ENCODE results near the gene SULT1C2. TPM values are rescaled to one million over a fixed set of nuclear protein-coding genes. Genes with fewer than 3 reads are reported as not detected.

SULT1C2 gene
- polyA plus RNA-seq, 2 of the 4 experiments (the other 2 are of a cell fraction): 0.36 to 0.56 TPM

DNA sequence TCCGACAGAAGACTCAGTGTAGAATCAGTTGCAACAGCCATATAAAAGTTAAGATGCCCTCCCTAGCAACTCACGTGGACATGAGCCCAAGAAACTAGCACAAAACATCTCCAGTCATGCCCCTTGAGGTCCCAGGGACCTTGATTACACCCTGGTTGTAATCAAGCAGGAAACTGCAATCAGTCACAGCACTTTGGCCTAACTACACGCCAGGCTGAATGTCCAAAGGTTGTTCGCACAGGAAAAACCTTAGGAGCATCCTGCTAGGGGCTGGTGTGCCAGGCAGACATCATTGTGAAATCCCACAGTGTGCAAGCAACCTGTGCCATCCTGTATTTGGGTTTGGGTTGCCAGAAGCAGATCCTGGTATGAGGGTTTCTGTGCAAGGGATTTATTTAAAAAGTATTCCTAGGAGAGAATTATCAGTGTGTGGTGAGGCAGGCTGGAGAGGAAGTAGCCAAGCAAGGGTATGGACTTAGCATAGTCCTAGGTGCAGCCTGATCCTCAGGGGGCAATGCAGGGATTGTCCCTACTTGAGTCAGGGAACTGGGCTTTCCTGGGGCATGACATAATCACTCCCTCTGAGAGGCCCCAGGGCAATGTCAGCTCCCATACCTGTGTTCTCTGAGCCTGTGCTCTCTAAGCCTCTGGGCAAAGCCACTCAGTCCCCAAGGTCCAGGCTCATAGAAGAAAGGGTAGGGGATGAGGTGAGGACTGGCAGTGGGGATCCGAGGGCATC, 17.8 kb upstream of the SULT1C2 start:
- CTCF ChIA-PET: interaction anchor here (0.5 kb wide), 1 partner anchor 130 kb away, joined by 3 read pairs; no protein-coding TSS in a partner anchor
- POLR2A ChIA-PET: no interaction called here
- FAIRE-seq (no peak), DNase-seq (ENCODE audit: low read depth in 1 of 2, low spot score in 1 of 2) (no peak), ATAC-seq (no peak)
- Histone ChIP-seq H3K4me2 (peak overlapping the region; percentile 91), H3K4me3 (peak overlapping the region; percentile 38; the same call in 2 of the 3 replicates), H3K4me1 (peaks cover 58% of the 10 kb centered on the region), H3K27ac (peak overlapping the region; percentile 83 to 97), H3K9me3 (no peaks in the 10 kb centered on the region)
- no peak for TF ChIP-seq RFX5 (IDR thresholded peaks at IDR 0.05)
- TF ChIP-seq, protein P1, sequence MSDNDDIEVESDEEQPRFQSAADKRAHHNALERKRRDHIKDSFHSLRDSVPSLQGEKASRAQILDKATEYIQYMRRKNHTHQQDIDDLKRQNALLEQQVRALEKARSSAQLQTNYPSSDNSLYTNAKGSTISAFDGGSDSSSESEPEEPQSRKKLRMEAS (IDR thresholded peaks at IDR 0.05): no peak
- TF ChIP-seq, protein P2, sequence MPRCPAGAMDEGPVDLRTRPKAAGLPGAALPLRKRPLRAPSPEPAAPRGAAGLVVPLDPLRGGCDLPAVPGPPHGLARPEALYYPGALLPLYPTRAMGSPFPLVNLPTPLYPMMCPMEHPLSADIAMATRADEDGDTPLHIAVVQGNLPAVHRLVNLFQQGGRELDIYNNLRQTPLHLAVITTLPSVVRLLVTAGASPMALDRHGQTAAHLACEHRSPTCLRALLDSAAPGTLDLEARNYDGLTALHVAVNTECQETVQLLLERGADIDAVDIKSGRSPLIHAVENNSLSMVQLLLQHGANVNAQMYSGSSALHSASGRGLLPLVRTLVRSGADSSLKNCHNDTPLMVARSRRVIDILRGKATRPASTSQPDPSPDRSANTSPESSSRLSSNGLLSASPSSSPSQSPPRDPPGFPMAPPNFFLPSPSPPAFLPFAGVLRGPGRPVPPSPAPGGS (IDR thresholded peaks at IDR 0.05): no peak
- TF ChIP-seq CBX8 (IDR thresholded peaks at IDR 0.05): no peak
- TF ChIP-seq RCOR1 (IDR thresholded peaks at IDR 0.05; ENCODE audit: low read depth, low read length): no peak
- no peak for TF ChIP-seq TFCP2L1 (CRISPR knock-in tag; IDR thresholded peaks at IDR 0.05)
- no peak for TF ChIP-seq ZFP36 (IDR thresholded peaks at IDR 0.05; ENCODE audit: borderline replicate concordance, partially characterized antibody)
- no peak for TF ChIP-seq KDM5A (IDR thresholded peaks at IDR 0.05)
- TF ChIP-seq SMC3 (IDR thresholded peaks at IDR 0.05): no peak
- no peak for TF ChIP-seq EHMT2 (IDR thresholded peaks at IDR 0.05; ENCODE audit: low read depth)
- TF ChIP-seq HOXB13 (CRISPR knock-in tag; IDR thresholded peaks at IDR 0.05; ENCODE audit: low read depth): no peak
- no peak for TF ChIP-seq EHF (CRISPR knock-in tag; IDR thresholded peaks at IDR 0.05)
- WGBS (ENCODE audit: missing lambda C conversion rate): 59% methylated on average over 5 of the region's 5 CpGs

DNA sequence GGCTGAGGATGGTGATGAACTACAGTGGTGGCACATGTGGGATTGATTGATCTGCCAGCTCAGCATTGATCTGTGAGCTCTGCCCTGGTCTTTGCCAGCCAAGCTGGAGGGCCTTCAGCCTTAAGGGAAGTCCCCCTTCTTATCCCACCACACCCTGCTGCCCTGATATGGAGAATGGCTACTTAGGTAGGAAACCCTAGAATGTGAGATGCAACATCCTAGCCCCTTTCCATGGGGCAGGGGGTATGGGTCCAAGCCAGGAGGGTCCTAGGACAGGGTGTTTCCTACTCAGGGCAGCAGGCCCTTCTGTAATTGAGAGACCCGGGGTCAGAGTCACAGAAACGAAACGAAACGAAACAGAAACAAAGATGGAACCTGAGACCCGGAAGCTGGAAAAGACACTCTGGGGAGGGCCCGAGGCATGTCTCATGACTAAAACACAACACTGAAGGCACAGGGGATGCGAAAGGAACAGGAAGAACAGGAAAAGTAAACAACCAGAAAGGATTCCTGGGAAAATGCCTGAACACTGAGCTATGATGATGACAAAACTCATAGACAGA, 16.9 kb upstream of the SULT1C2 start:
- CTCF ChIA-PET: no interaction called here
- FAIRE-seq (peak; percentile 7), DNase-seq (ENCODE audit: low read depth in 1 of 2, low spot score in 1 of 2) (peak; percentile 76 to 86), ATAC-seq (peak; percentile 51 to 73; a peak in 5 of 6 replicates)
- H3K4me3 ChIP-seq: peak overlapping the region; percentile 38
- no peaks in the 10 kb centered on the region for H3K9me3 ChIP-seq
- 2% methylated on average over 7 of the region's 7 CpGs for WGBS (ENCODE audit: missing lambda C conversion rate)
- peaks cover 49% of the 10 kb centered on the region for H3K4me1 ChIP-seq
- POLR2A ChIA-PET: no interaction called here
- H3K4me2 ChIP-seq: peak overlapping the region; percentile 91
- TF ChIP-seq KDM1A (IDR thresholded peaks at IDR 0.05; ENCODE audit: low read depth) (peak; percentile 91; the same call in 1 of the 2 replicates), PHF8 (IDR thresholded peaks at IDR 0.05; ENCODE audit: borderline replicate concordance, low read depth) (no peak), CHD4 (IDR thresholded peaks at IDR 0.05; ENCODE audit: borderline replicate concordance) (peak; percentile 82; the same call in 1 of the 2 replicates), RFX5 (IDR thresholded peaks at IDR 0.05) (no peak), FOSL2 (IDR thresholded peaks at IDR 0.05) (no peak), FOSL2 (CRISPR knock-in tag; IDR thresholded peaks at IDR 0.05) (peak; percentile 41; the same call in 1 of the 2 replicates), HDAC2 (IDR thresholded peaks at IDR 0.05) (no peak), CBX2 (IDR thresholded peaks at IDR 0.05; ENCODE audit: borderline replicate concordance, low read depth) (no peak), TP53 (CRISPR knock-in tag; IDR thresholded peaks at IDR 0.05) (no peak), FOSB (CRISPR knock-in tag; IDR thresholded peaks at IDR 0.05) (no peak), JUN (IDR thresholded peaks at IDR 0.05) (peak in 1 of 2 experiments; percentile 30; a peak in 1 of 5 replicates), CHD2 (IDR thresholded peaks at IDR 0.05; ENCODE audit: low read length, partially characterized antibody) (no peak), ZSCAN20 (CRISPR knock-in tag; IDR thresholded peaks at IDR 0.05) (no peak)
- TF ChIP-seq, protein P1 (IDR thresholded peaks at IDR 0.05): peak; percentile 17; the same call in 1 of the 2 replicates
- TF ChIP-seq, protein P3, sequence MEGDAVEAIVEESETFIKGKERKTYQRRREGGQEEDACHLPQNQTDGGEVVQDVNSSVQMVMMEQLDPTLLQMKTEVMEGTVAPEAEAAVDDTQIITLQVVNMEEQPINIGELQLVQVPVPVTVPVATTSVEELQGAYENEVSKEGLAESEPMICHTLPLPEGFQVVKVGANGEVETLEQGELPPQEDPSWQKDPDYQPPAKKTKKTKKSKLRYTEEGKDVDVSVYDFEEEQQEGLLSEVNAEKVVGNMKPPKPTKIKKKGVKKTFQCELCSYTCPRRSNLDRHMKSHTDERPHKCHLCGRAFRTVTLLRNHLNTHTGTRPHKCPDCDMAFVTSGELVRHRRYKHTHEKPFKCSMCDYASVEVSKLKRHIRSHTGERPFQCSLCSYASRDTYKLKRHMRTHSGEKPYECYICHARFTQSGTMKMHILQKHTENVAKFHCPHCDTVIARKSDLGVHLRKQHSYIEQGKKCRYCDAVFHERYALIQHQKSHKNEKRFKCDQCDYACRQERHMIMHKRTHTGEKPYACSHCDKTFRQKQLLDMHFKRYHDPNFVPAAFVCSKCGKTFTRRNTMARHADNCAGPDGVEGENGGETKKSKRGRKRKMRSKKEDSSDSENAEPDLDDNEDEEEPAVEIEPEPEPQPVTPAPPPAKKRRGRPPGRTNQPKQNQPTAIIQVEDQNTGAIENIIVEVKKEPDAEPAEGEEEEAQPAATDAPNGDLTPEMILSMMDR (IDR thresholded peaks at IDR 0.05): no peak
- H3K27ac ChIP-seq: peak overlapping the region; percentile 83 to 97
